Keratinocyte (primary cell): ENCODE measurements around the gene LTN1. TPM values are rescaled to one million over a fixed set of nuclear protein-coding genes. Genes with fewer than 3 reads are reported as not detected.

ENCODE experiments used
- DNase-seq: peaks from one replicate; pipeline ENCODE4 v3.0.0-alpha.2; 2011; ENCODE audit warnings: low read depth, missing footprints, low spot score
- FAIRE-seq: peaks from 2 replicates; lab custom pipeline; 2011; peaks lifted over from hg19 to GRCh38; lab: Jason Lieb, UNC
- H2AFZ ChIP-seq: 2 replicates; pipeline ENCODE4 v1.6.0; 2012; ENCODE audit warnings: low read length, control low read depth, inconsistent platforms; ENCODE audit not compliant: control insufficient read depth
- H3K27ac ChIP-seq: 2 replicates; pipeline ENCODE4 v1.5.1; 2011; ENCODE audit warnings: low read length; ENCODE audit not compliant: control insufficient read depth, insufficient read depth
- H3K27me3 ChIP-seq: 3 replicates; pipeline ENCODE4 v1.6.0; 2011; ENCODE audit warnings: low read length; ENCODE audit not compliant: control insufficient read depth, insufficient read depth; ENCODE audit errors: extremely low read depth
- H3K36me3 ChIP-seq, 2 experiments: 2 replicates in 1 of 2; 3 replicates in 1 of 2; pipeline ENCODE4 v1.5.1; 2011; ENCODE audit warnings: low read length in 2 of 2, mild to moderate bottlenecking in 1 of 2; ENCODE audit not compliant: control insufficient read depth in 2 of 2, insufficient read depth in 2 of 2; ENCODE audit errors: extremely low read depth in 1 of 2
- H3K4me1 ChIP-seq: 3 replicates; pipeline ENCODE4 v1.5.1; 2011; ENCODE audit warnings: low read length; ENCODE audit not compliant: control insufficient read depth, insufficient read depth; ENCODE audit errors: extremely low read depth
- H3K4me2 ChIP-seq: 3 replicates; pipeline ENCODE4 v1.6.0; 2011; ENCODE audit warnings: low read depth, low read length; ENCODE audit not compliant: control insufficient read depth, insufficient read depth; ENCODE audit errors: extremely low read depth
- H3K4me3 ChIP-seq, 3 experiments: fragments of 200-600 bp in 1 of 3; sonication (generic) in 1 of 3; 2 replicates in 2 of 3; 3 replicates in 1 of 3; pipeline ENCODE4 v1.5.1; 2011 to 2016; ENCODE audit warnings: low read length in 3 of 3, mild to moderate bottlenecking in 3 of 3, control low read depth in 2 of 3, inconsistent platforms in 1 of 3, low read depth in 1 of 3, mixed read lengths in 1 of 3, mixed run types in 1 of 3, moderate library complexity in 1 of 3; ENCODE audit not compliant: control insufficient read depth in 2 of 3, insufficient read depth in 2 of 3; ENCODE audit errors: extremely low read depth in 1 of 3
- H3K79me2 ChIP-seq: 2 replicates; pipeline ENCODE4 v1.6.0; 2012; ENCODE audit warnings: low read length; ENCODE audit not compliant: control insufficient read depth, insufficient read depth
- H3K9ac ChIP-seq: 3 replicates; pipeline ENCODE4 v1.6.0; 2011; ENCODE audit warnings: low read length; ENCODE audit not compliant: control insufficient read depth, insufficient read depth; ENCODE audit errors: extremely low read depth
- H3K9me1 ChIP-seq: 3 replicates; pipeline ENCODE4 v1.6.0; 2011; ENCODE audit warnings: low read length; ENCODE audit not compliant: control insufficient read depth, insufficient read depth; ENCODE audit errors: extremely low read depth
- H3K9me3 ChIP-seq: 2 replicates; pipeline ENCODE4 v1.5.1; 2012; ENCODE audit warnings: low read depth, low read length; ENCODE audit not compliant: control insufficient read depth
- H4K20me1 ChIP-seq: 3 replicates; pipeline ENCODE4 v1.6.0; 2011; ENCODE audit warnings: low read length; ENCODE audit not compliant: control insufficient read depth, insufficient read depth; ENCODE audit errors: extremely low read depth
- CTCF ChIP-seq, 3 experiments: IDR thresholded peaks in 1 of 3; conservative IDR thresholded peaks in 1 of 3; optimal IDR thresholded peaks in 1 of 3; 2 replicates in 2 of 3; 3 replicates in 1 of 3; pipeline versions ENCODE3 to v1.5.1; 2011; ENCODE audit warnings: low read length in 3 of 3, mild to moderate bottlenecking in 3 of 3, moderate library complexity in 2 of 3, control low read depth in 1 of 3, inconsistent platforms in 1 of 3; ENCODE audit not compliant: insufficient read depth in 2 of 3; ENCODE audit errors: extremely low read depth in 1 of 3
- EZH2 ChIP-seq: IDR thresholded peaks from one replicate; pipeline ENCODE4 v1.6.1; 2012; ENCODE audit warnings: inconsistent platforms, mild to moderate bottlenecking, low read length, moderate library complexity
- dilution Hi-C: fragments of 300-500 bp; cut with MboI; formaldehyde crosslinking; loops from one replicate; pipeline ENCODE4 v1.7.0; 2020; ENCODE audit warnings: low sequenced_read_pairs; ENCODE audit not compliant: extremely low pct_ligation_motif_present
- polyA plus RNA-seq, 5 experiments: library from polyadenylated mRNA; depleted of rRNA in 3 of 5; stranded (reverse) in 3 of 5; stranded (forward) in 1 of 5; unstranded in 1 of 5; fragments of >200 nt; gene quantifications; 1 replicate in 1 of 5; 2 replicates in 3 of 5; 3 replicates in 1 of 5; pipeline versions ENCODE4 v1.2.1 to v1.2.3, GENCODE V29; 2011 to 2012; ENCODE audit warnings: missing spikeins in 2 of 5, low read depth in 1 of 5, low replicate concordance in 1 of 5

The LTN1 gene
- polyA plus RNA-seq, 1 donor (not counting 4 experiments of a cell fraction or from before 2014, with no cell fraction given) = 15.8 TPM

- no peaks in the 10 kb centered on the region for H3K9me1 ChIP-seq
- H4K20me1 ChIP-seq = no peaks in the 10 kb centered on the region
- no peaks in the 10 kb centered on the region for H3K36me3 ChIP-seq
- H3K4me3 ChIP-seq = no peak overlapping the region
- no peaks in the 10 kb centered on the region for H3K9me3 ChIP-seq
- no peak overlapping the region for H3K4me2 ChIP-seq
- no peaks in the 10 kb centered on the region for H3K4me1 ChIP-seq
- TF ChIP-seq CTCF (optimal IDR thresholded peaks at IDR 0.05 in 1 of 3, IDR thresholded peaks at IDR 0.05 in 1 of 3, conservative IDR thresholded peaks at IDR 0.05 in 1 of 3; ENCODE audit: extremely low read depth in 1 of 3, insufficient read depth in 2 of 3, low read length in 3 of 3) (no peak), EZH2 (no peak)
- FAIRE-seq = no peak
- H3K79me2 ChIP-seq = no peaks in the 10 kb centered on the region
- H2AFZ ChIP-seq = no peak overlapping the region
- H3K9ac ChIP-seq = no peak overlapping the region
- no peaks in the 10 kb centered on the region for H3K27me3 ChIP-seq
- dilution Hi-C loops = no loop called here
- no peak overlapping the region for H3K27ac ChIP-seq
- DNase-seq = no peak
These were observed 85.8 kb downstream of the LTN1 start for GRCh38 chr21:28906841-28907240.

DNA sequence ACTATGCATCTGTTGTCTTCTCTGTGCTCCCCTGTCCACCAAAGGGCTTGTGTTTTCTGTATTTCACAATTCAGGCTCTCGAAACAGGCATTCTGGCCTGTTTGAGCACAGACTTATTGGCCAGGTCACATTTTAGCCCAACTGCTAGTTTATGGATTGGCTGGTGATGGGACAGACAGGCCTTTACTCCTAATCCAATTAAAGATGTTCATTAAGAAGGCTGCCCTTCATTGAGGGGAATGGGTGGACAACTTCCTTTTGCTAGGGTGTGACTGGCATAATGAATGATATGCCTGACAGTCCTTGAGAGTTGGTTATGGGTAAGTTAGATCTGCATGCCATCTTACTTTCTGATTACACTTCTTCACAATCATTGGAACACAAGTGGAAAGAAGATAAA, 86.4 kb downstream of the LTN1 start:
- Histone ChIP-seq H3K9me1 (no peaks in the 10 kb centered on the region), H4K20me1 (no peaks in the 10 kb centered on the region), H3K27me3 (no peaks in the 10 kb centered on the region), H3K9me3 (no peaks in the 10 kb centered on the region), H3K9ac (no peak overlapping the region), H3K4me1 (no peaks in the 10 kb centered on the region), H3K4me2 (no peak overlapping the region), H3K79me2 (no peaks in the 10 kb centered on the region), H3K36me3 (no peaks in the 10 kb centered on the region), H3K27ac (no peak overlapping the region), H3K4me3 (no peak overlapping the region), H2AFZ (no peak overlapping the region)
- FAIRE-seq (no peak), DNase-seq (no peak)
- dilution Hi-C loops = no loop called here
- no peak for TF ChIP-seq CTCF (optimal IDR thresholded peaks at IDR 0.05 in 1 of 3, IDR thresholded peaks at IDR 0.05 in 1 of 3, conservative IDR thresholded peaks at IDR 0.05 in 1 of 3; ENCODE audit: extremely low read depth in 1 of 3, insufficient read depth in 2 of 3, low read length in 3 of 3)
